ENCODE data around the gene SRSF8. TPM values are rescaled to one million over a fixed set of nuclear protein-coding genes. Genes with fewer than 3 reads are reported as not detected.

Gene SRSF8
- total and polyA plus RNA-seq, 2 of the 4 experiments (the other 2 are of a cell fraction): 3.4 to 14.3 TPM

GRCh38 chr11:95028357-95028756 is 38.4 kb upstream of the SRSF8 start:
- H4K91ac ChIP-seq (ENCODE audit: insufficient read depth, low read depth, low read length): no peak overlapping the region

More at GRCh38 chr11:95028357-95028756, 38.4 kb upstream of the SRSF8 start:
- no peak overlapping the region for H2AFZ ChIP-seq (replicated peaks; ENCODE audit: low read length, poor library complexity)
- ATAC-seq (ENCODE audit: low read depth): no peak
- no peaks in the 10 kb centered on the region for H3K9me3 ChIP-seq (ENCODE audit: control insufficient read depth, insufficient read depth, low read length)
- no peaks in the 10 kb centered on the region for H3K9me1 ChIP-seq (ENCODE audit: insufficient read depth, low read length)
- H4K8ac ChIP-seq (ENCODE audit: low read depth in 2 of 2, low read length in 2 of 2): no peak overlapping the region
- in situ Hi-C loops (cut with MboI; ENCODE audit: low sequenced_read_pairs) (no loop called here), intact Hi-C loops (cut with micrococcal nuclease) (no loop called here), dilution Hi-C loops (cut with HindIII; ENCODE audit: low sequenced_read_pairs, unreplicated experiment) (no loop called here)
- WGBS, 2 experiments (ENCODE audit: extremely low coverage in 2 of 2, insufficient read length in 1 of 2): no CpG with 5 or more reads among the region's 3 CpGs
- no peak overlapping the region for H3K4me3 ChIP-seq (ENCODE audit: insufficient read depth, low read depth, low read length)
- H2AK9ac ChIP-seq (replicated peaks; ENCODE audit: low read depth, low read length, poor library complexity): no peak overlapping the region
- H3K27ac ChIP-seq (ENCODE audit: insufficient read depth, low read length): no peak overlapping the region
- H3K36me3 ChIP-seq (ENCODE audit: control insufficient read depth, insufficient read depth, low read length): no peaks in the 10 kb centered on the region
- ChIA-PET CTCF (no interaction called here), POLR2A (ENCODE audit: unreplicated experiment) (no interaction called here)
- no peak overlapping the region for H4K5ac ChIP-seq (ENCODE audit: low read depth, low read length)
- H4K20me1 ChIP-seq (ENCODE audit: insufficient read depth, low read length): no peaks in the 10 kb centered on the region
- H2AK5ac ChIP-seq (ENCODE audit: low read depth, low read length): no peak overlapping the region
- no peaks in the 10 kb centered on the region for H3K4me1 ChIP-seq (ENCODE audit: control insufficient read depth, insufficient read depth, low read length)
- BruUV-seq (replicated peaks): no TSS peak
- no peaks in the 10 kb centered on the region for H3K79me1 ChIP-seq (ENCODE audit: low read depth in 1 of 2, low read length in 2 of 2)
- H3K14ac ChIP-seq (replicated peaks; ENCODE audit: low read depth, low read length): no peak overlapping the region
- no peak overlapping the region for H2BK5ac ChIP-seq (ENCODE audit: low read depth, low read length, poor library complexity, severe bottlenecking)
- H3K4me2 ChIP-seq (ENCODE audit: low read depth, low read length): no peak overlapping the region
- no peak for DNase-seq
- H2BK15ac ChIP-seq (ENCODE audit: low read depth, low read length): no peak overlapping the region
- TF ChIP-seq CTCF (conservative IDR thresholded peaks at IDR 0.05; ENCODE audit: low read depth, low read length) (no peak), RAD21 (IDR thresholded peaks at IDR 0.05; ENCODE audit: low read length) (no peak), BHLHE40 (IDR thresholded peaks at IDR 0.05; ENCODE audit: low read depth, low read length) (no peak), CHD1 (IDR thresholded peaks at IDR 0.05; ENCODE audit: low read depth, low read length) (no peak), MAFK (IDR thresholded peaks at IDR 0.05; ENCODE audit: low read depth, low read length) (no peak), MXI1 (IDR thresholded peaks at IDR 0.05; ENCODE audit: borderline replicate concordance, low read depth, low read length) (no peak), FOS (IDR thresholded peaks at IDR 0.05; ENCODE audit: low read depth, low read length) (no peak), SMC3 (IDR thresholded peaks at IDR 0.05; ENCODE audit: low read depth, low read length) (no peak), RFX5 (IDR thresholded peaks at IDR 0.05; ENCODE audit: low read depth, low read length) (no peak), CEBPB (IDR thresholded peaks at IDR 0.05; ENCODE audit: low read depth, low read length) (no peak), POLR2A (IDR thresholded peaks at IDR 0.05; ENCODE audit: low read depth, low read length) (no peak), RCOR1 (IDR thresholded peaks at IDR 0.05; ENCODE audit: insufficient replicate concordance, low read length) (no peak), NFE2L2 (IDR thresholded peaks at IDR 0.05; ENCODE audit: low read depth, low read length) (no peak), MAZ (IDR thresholded peaks at IDR 0.05; ENCODE audit: borderline replicate concordance, low read depth, low read length) (no peak), ELK1 (IDR thresholded peaks at IDR 0.05; ENCODE audit: borderline replicate concordance, low read depth, low read length) (no peak)
- TF ChIP-seq, protein P1, sequence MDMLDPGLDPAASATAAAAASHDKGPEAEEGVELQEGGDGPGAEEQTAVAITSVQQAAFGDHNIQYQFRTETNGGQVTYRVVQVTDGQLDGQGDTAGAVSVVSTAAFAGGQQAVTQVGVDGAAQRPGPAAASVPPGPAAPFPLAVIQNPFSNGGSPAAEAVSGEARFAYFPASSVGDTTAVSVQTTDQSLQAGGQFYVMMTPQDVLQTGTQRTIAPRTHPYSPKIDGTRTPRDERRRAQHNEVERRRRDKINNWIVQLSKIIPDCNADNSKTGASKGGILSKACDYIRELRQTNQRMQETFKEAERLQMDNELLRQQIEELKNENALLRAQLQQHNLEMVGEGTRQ (IDR thresholded peaks at IDR 0.05; ENCODE audit: low read depth, low read length): no peak
- H3K23ac ChIP-seq (ENCODE audit: low read depth, low read length): no peak overlapping the region
- peaks cover 5% of the 10 kb centered on the region for H3K27me3 ChIP-seq (ENCODE audit: control insufficient read depth, insufficient read depth, low read length)
- H2BK20ac ChIP-seq (ENCODE audit: low read depth, low read length): no peak overlapping the region
- H3K56ac ChIP-seq (ENCODE audit: extremely low read depth, insufficient read depth, low read length): no peak overlapping the region
- no peak overlapping the region for H3K4ac ChIP-seq (ENCODE audit: low read depth, low read length)
- H3K9ac ChIP-seq (ENCODE audit: low read depth, low read length): no peak overlapping the region
- no peak overlapping the region for H3K18ac ChIP-seq (ENCODE audit: low read depth, low read length)
- H2BK120ac ChIP-seq (ENCODE audit: low read depth, low read length): no peak overlapping the region
